Liver (tissue), 3 donors: ENCODE data around the gene THRAP3.

Source experiments
- ATF3 ChIP-seq: IDR thresholded peaks from 2 replicates; pipeline ENCODE4 v1.6.1; 2016; ENCODE audit warnings: antibody characterized with exemption
- CTCF ChIP-seq: fragments of 150-350 bp; IDR thresholded peaks from 2 replicates; pipeline ENCODE4 v1.5.1; 2017; ENCODE audit warnings: improper control_type of control experiment, low read depth, low read length; ENCODE audit not compliant: missing input control
- GABPA ChIP-seq, 2 donors: IDR thresholded peaks in 1 of 2; conservative IDR thresholded peaks in 1 of 2; 2 replicates each; pipeline ENCODE4 v1.6.1; 2016; ENCODE audit warnings: antibody characterized with exemption in 2 of 2, mild to moderate bottlenecking in 1 of 2, moderate library complexity in 1 of 2
- JUND ChIP-seq, 2 donors: IDR thresholded peaks; 2 replicates each; pipeline ENCODE4 v1.6.1; 2016; ENCODE audit warnings: antibody characterized with exemption in 2 of 2
- MAX ChIP-seq: IDR thresholded peaks from 2 replicates; pipeline ENCODE4 v1.6.1; 2016; ENCODE audit warnings: antibody characterized with exemption
- RXRA ChIP-seq, 2 donors: IDR thresholded peaks; 2 replicates each; pipeline ENCODE4 v1.6.1; 2017 to 2018; ENCODE audit warnings: antibody characterized with exemption in 2 of 2, mild to moderate bottlenecking in 1 of 2
- SP1 ChIP-seq: IDR thresholded peaks from 2 replicates; pipeline ENCODE4 v1.6.1; 2018; ENCODE audit warnings: antibody characterized with exemption, mild to moderate bottlenecking
- TAF1 ChIP-seq: conservative IDR thresholded peaks from 2 replicates; pipeline ENCODE4 v1.6.1; 2016; ENCODE audit warnings: antibody characterized with exemption, mild to moderate bottlenecking
- TF ChIP-seq, protein P1 (sequence below): IDR thresholded peaks from 2 replicates; pipeline ENCODE4 v1.6.1; 2016; ENCODE audit warnings: antibody characterized with exemption, mild to moderate bottlenecking
- donor health status: healthy.
- donor health status: healthy.

DNA sequence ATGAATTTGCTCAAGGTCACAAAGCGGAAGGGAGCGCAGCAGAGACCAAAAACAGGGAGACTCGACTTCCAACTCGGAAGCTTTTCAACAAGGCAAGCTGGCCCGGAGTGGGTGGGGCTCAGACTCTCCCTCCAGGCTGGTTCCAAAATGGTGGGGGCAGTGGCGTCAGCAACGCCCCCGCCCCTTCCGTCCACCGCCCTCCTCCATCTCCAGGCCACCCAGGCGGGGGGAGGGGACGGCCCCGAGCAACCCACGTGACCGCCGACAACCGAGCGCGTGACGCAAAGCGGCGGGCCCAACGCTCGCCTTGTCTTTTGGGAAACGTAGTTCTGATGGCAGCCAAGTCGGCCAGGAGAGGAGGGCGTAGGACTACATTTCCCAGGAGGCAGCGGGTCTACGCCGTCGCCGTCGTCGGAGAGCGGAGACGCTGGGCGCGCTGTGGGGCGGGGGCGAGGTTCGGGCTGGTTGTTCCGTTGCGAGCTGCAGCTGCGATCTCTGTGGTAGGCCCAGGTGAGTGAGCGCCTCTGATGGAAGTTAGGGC lies at the start of gene THRAP3:
- TF ChIP-seq ATF3 (no peak), TAF1 (peak; percentile 80), CTCF (no peak), SP1 (peak; percentile 80), GABPA (IDR thresholded peaks at IDR 0.05 in 1 of 2, conservative IDR thresholded peaks at IDR 0.05 in 1 of 2) (peak in 1 of 2 donors; percentile 81), JUND (IDR thresholded peaks at IDR 0.05) (no peak), MAX (peak; percentile 31), RXRA (IDR thresholded peaks at IDR 0.05) (peak; percentile 3 to 35)
- TF ChIP-seq, protein P1, sequence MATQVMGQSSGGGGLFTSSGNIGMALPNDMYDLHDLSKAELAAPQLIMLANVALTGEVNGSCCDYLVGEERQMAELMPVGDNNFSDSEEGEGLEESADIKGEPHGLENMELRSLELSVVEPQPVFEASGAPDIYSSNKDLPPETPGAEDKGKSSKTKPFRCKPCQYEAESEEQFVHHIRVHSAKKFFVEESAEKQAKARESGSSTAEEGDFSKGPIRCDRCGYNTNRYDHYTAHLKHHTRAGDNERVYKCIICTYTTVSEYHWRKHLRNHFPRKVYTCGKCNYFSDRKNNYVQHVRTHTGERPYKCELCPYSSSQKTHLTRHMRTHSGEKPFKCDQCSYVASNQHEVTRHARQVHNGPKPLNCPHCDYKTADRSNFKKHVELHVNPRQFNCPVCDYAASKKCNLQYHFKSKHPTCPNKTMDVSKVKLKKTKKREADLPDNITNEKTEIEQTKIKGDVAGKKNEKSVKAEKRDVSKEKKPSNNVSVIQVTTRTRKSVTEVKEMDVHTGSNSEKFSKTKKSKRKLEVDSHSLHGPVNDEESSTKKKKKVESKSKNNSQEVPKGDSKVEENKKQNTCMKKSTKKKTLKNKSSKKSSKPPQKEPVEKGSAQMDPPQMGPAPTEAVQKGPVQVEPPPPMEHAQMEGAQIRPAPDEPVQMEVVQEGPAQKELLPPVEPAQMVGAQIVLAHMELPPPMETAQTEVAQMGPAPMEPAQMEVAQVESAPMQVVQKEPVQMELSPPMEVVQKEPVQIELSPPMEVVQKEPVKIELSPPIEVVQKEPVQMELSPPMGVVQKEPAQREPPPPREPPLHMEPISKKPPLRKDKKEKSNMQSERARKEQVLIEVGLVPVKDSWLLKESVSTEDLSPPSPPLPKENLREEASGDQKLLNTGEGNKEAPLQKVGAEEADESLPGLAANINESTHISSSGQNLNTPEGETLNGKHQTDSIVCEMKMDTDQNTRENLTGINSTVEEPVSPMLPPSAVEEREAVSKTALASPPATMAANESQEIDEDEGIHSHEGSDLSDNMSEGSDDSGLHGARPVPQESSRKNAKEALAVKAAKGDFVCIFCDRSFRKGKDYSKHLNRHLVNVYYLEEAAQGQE: peak; percentile 55
